ENCODE measurements around the gene MRPL42.

DNA sequence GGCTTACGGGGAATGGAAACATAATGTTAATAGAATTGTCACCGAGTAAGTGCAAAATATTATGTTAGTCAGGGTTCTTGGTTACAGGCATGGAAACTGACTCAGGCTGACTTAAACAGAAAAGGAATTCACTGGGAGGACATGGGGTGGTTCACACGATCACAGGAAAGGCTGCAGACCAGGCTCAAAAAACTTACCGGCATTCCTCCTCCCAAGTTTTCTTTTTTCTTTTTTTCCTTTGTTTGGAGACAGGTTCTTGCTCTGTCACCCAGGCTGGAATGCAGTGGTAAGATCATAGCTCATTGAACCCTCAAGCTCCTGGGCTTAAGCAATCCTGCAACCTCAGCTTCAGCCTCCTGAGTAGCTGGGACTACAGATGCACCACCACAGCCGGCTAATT, 13.7 kb upstream of the MRPL42 start:
- TF ChIP-seq CTCF (conservative IDR thresholded peaks at IDR 0.05) (no peak), ZFX (IDR thresholded peaks at IDR 0.05) (no peak)
